Ramos (cell line): ENCODE data around the gene ARMC5.
"Not testable (repeated sequence)": the region's sequence is repeated elsewhere in the genome, so short reads cannot be mapped to it uniquely, and the experiment has no call there.

Experiments used
- in situ Hi-C: fragments of 300-500 bp; cut with MboI; formaldehyde crosslinking; loops from one replicate; pipeline ENCODE4 v1.14.3; 2022; ENCODE audit warnings: low sequenced_read_pairs; ENCODE audit not compliant: unreplicated experiment

Gene ARMC5

DNA sequence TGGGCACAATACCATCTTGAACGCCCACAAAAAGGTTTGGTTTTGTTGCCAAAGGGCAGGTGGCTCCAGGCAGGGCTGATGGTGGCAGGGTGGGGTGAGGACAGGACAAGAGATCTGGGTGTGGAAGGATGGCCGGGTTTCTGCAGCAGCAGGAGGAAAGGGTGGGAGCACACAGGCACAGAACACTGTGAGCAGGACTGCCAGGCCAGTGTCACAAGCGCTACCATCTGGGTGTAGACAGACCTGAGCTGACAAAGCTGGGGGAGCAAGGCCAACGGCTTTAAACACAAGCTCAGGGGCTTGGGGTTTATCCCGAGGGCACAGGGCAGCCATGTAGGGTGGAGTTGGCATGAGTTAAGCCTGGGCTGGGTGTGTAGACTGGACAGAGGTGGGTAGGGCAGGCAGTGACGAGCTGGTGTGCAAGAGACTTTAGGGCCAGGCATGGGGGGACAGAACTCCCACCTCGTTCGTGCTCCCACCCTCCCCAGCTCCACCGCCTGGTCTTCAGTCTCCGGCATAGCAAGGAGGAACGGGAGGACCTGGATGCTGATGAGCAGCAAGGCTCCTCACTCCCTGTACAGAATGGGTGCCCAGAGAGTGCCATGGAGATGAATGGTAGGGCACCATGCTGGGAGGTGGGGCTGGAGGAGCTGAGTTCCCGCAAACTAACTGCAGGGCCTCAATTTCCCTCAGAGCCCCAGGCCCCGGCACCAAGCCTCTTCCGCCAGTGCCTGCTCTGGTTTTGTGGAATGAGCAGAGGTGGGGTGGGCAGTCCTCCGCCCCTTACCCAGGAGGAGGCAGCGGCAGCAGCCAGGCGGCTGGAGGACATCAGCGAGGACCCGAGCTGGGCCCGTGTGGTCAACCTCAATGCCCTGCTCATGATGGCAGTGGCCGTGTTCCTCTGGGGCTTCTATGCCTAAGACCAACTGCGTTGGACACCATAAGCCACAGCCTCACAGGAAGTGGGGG, 30.6 kb downstream of the ARMC5 start:
- in situ Hi-C loops, result no loop called here

DNA sequence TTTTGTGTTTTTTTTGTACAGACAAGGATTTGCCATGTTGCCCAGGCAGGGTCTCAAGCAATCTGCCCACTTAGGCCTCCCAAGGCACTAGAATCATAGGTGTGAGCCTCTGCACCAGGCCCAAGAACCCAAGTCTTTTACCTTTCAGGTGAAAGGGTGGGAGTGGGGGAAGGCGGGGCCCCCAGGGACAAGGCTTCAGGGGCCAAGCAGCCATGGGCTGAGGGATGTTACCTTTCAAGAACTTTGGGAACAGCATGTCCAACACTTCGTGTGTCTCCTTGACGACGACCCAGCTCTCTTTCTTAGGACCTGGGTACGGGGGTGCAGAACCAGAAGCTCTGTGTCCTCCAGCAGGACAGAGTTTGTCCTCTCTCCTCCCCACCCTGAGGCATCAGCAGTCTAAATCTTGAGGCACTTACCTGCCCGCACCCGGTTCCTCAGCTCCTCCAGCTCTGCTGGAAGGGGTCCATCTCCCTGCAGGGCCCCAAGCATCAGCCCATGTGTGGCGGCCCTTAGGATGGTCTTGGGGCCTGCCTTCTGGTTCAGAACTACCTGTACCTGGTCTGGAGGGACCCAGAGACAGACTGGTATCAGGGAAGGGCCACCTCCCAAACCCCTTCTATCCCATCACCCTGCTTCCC, 32.6 kb downstream of the ARMC5 start:
- in situ Hi-C loops, result no loop called here

DNA sequence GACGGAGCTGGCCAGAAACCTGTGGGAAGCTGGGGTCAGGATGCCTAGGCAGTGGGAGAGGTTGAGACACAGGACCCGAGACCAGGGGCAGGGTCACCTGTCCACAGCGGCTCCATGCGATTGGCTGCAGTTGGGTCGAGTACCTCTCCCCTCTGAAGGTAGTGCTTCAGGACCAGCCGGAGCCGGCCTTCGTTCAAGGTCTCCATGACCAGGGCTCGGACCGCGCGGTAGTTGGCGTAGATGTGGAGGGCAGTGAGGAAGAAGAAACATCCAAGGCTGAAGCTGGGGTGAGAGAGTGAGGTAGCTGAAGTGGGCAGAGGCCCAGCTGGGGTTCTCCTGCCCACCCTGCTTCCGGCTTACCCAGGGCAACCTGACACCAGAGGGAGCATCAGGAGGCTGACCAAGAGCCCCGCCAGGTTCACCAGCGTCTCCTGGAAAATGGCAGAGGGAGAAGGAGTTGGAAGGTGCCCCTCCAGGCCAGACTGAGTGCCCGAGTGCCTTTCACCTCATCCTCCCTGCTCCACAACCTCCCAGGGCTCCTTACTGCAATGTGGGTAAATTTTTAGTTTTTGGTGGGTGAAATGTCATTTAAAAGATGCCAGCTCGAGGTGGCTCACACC, 34.3 kb downstream of the ARMC5 start:
- in situ Hi-C loops, result no loop called here

DNA sequence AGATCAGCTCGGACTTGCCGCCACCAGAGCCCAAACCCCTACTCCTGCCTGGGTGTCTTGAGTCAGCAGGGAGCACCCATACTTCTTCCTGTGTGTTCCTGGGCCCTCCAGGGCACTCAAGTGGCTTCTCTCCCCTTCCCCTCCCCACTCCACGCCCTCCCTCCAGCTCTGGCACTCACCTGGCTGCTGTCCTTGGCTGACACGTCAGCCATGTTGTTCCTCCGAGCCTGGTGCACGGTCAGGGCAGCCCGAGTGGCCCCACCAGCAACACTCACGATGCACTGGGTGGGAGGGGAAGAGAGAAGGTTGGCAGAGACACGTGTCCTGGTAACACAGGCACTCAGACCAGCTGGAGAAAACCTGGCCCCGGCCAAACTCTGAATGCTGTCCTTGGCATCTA, 37.4 kb downstream of the ARMC5 start:
- in situ Hi-C loops, result no loop called here

DNA sequence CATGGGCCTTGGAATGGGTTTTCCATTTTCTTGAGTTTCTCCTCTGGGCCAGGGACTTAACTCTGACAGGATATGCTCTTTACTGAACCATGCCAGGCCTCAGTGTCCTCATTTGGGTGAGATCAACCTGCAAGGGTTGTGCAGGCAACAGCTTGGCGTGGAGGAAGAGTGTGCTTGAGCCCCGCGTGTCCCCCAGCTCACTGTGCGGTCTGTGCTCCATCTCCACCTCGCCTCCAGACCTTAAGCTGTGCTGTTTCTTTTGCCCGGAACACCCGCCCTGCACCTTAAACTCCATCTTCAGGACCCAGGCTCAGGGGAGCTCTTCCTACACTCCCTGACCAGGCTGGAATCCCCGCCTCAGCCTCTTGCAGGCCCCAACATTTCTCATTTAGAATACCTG, 39.2 kb downstream of the ARMC5 start:
- in situ Hi-C loops, result no loop called here

DNA sequence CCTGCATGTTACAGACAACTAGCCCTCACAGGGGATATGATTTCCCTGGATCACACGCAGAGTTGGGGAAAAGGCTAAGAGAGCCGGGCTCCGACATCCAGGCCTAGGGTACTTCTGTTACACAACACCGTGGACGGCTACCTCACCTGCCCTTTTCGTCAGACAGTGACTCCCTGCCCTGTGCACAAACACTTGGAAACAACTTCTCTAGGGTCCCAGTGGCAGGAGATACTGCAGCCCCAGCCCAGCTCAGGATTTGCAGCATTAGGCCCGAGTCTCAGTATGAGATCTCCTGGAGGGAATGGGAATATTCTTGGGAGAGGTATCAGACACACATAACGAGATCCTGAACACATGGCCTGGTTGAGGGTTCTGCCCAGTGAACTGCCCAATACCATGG, 40.6 kb downstream of the ARMC5 start:
- in situ Hi-C loops, result no loop called here

DNA sequence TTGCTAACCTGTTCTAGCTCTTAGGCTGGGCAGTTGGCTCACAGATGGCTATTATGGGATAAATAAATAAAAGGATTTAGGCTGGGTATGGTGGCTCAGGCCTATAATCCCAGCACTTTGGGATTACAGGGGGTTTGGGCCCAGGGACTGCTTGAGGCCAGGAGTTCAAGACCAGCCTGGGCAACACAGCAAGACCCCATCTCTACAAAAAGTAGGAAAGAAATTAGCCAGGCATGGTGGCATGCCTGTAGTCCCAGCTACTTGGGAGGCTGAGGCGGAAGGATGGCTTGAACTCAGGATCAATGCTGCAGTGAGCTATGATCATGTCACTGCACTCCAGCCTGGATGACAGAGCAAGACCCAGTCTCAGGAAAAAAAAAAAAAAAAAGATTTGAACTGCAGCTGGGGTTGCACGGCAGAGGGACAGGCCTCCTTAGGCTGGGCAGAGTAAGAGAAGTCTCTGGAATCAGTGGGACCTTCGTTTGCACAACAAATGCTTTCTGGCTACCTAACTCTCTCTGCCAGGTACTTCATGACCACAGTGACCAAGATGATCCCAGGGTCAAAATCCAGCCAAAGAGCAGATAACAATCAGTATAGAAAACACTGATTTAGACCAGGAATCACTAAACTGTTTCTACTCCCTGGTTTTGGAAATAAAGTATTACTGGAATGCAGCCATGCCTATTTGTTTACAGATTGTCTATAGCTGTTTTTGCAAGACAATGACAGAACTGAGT, 42.1 kb downstream of the ARMC5 start:
- in situ Hi-C loops, result no loop called here

DNA sequence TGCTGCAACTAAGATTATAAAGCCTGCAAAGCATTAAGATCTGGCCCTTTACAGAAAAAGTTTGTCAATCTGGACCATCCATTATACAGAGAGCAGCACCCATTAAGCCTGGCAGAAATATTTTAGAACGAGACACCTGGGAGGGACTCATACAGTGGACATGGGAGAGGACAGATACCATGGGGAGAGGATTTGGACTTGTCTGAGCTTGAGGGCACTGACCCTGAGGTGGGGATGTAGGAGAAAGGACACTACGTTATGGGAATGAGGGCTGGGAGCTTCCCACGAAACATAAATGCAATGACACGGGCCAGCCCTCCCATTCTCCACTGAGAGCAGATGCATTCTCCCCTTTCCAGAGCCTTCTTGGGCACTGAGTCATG, 42.7 kb downstream of the ARMC5 start:
- in situ Hi-C loops, result no loop called here

DNA sequence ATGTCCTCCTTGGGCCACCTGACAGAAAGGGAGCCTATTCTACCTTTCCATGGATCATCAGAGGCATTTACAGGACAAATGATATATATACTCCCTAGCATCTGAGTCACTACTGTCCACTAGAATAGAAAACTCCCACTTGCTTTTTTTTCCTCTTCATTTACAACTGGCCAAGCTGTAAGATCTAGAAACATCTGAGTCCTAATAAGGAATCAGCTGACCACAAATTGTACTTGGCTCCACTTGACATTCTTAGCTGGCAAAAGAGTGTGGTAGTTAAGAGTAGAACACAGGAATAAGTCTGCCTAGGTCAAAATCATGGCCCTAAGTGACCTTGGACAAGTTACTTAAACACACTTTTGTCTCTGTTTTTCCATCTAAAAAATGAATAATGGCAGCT, 43.7 kb downstream of the ARMC5 start:
- in situ Hi-C loops, result no loop called here

DNA sequence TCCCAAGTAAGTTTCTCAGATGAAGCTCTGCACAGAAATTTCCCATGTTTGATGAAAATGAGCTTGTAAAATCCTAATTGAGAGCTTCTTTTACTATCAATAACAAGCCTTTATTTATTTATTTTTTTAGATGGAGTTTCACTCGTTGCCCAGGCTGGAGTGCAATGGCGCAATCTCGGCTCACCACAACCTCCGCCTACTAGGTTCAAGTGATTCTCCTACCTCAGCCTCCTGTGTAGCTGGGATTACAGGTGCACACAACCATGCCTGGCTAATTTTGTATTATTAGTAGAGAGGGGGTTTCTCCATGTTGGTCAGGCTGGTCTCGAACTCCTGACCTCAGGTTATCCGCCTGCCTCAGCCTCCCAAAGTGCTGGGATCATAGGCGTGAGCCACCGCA, 44.3 kb downstream of the ARMC5 start:
- in situ Hi-C loops, result not testable (repeated sequence)

DNA sequence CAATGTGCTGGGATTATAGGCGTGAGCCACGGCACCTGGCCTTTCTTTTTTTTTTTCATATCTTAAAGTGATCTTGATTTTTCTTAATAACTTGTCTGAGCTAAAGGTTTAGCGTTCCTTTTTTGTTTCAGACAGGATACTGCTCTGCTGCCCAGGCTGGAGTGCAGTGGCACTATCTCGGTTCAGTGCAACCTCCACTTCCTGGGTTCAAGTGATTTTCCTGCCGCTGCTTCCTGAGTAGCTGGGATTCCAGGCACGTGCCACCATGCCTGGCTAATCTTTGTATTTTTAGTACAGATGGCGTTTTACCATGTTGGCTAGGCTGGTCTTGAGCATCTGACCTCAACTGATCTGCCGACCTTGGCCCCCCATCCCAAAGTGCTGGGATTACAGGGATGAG, 44.9 kb downstream of the ARMC5 start:
- in situ Hi-C loops, result no loop called here

DNA sequence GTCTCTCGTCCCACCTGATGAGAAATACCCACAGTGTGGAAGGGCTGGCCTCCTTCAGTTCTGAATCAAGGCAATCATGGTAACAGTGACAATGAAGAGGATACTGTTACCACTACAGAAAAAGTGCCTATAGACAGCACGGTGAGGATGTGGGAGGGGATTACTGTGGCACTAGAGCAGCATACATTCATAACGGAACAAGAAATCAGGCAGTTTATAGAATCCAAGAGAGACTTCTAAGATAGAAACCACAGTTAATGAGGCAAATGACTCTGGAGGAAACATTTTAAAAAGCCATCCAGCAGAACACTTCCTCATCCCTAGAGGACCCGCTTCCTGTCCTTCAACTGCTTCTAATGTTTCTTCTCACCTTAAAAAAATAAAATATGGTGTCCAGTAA, 46.2 kb downstream of the ARMC5 start:
- in situ Hi-C loops, result no loop called here

DNA sequence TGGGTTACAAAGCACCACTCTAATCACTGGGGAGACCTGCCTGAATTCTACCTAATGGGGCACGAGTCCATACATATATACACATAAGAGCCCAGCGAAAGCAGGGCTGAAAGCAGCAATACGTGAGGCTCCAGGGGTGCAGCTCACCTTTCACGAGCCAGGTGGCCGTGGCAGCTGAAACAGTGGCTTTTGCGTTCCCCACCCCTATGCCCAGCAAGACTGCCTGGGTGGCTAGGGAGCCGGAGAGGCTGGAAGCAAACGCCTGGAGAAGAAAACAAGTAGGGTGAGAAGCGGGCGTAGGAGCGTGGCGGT, 48.3 kb downstream of the ARMC5 start:
- in situ Hi-C loops, result no loop called here

DNA sequence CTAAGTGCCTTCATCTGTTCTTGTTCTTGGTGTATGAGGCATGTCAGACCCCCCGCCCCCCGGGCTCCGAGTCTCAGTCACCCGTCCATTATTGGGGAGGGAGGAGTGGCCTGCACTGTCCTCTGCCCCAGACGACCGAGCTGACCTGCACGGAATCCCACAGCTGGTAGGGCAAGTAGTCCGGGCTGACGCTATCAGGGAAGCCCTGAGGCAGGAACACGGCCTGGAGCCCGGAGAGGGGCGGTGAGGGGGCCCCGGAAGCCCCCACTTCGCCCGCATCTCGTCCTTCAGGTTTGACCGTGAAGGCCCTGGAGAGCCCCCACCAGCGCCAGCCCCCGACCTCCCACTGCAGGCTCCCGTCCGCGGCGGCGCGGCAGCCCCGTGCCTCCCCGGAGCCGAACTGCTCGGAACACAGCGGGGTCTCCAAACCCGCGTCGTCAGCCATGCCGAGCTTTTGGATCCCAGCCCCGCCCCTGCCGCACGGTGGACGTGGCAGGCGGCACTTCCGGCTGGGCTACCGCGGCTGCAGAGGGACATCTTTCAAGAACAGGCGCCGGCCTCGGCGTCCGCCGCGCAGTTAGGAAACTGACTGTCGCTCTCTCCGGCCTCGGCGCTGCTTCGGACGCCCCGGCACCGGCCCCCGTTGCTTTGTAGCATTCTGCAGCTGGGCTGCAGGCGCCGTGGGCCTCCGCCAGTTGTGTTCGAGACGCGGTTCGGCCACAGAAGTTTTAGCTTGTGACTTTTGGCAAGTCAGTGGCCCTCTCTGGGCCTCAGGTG, 48.8 kb downstream of the ARMC5 start, which contains the start of gene RUSF1:
TSS of gene RUSF1 (minus strand) at position 463 of the 777 bp plus-strand sequence. CDS start at position 445, 18 bp downstream.
- in situ Hi-C loops, result no loop called here

DNA sequence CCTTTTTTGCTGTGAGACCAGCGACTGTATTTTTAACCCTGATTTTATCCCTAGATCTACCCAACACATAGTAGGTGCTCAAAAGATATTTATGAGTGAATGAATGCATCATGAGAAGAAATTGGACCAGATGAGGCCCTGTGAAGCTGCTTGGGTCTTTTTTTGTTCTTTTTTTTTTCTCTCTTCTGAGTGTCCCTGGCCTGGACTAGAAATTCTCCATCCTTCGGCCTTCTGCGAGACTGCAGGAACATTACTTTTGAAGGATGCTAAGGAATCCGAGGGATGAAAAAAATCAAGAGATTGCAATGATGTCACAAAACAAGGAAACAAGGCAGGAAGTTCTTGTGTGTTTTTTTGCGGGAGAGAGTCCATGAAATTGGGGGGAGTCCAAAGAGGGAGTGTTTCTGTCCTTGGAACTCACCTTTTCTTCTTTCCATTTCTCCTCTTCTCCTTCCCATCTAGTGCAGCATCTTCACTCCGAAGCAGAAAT, 49.5 kb downstream of the ARMC5 start:
- in situ Hi-C loops, result no loop called here

DNA sequence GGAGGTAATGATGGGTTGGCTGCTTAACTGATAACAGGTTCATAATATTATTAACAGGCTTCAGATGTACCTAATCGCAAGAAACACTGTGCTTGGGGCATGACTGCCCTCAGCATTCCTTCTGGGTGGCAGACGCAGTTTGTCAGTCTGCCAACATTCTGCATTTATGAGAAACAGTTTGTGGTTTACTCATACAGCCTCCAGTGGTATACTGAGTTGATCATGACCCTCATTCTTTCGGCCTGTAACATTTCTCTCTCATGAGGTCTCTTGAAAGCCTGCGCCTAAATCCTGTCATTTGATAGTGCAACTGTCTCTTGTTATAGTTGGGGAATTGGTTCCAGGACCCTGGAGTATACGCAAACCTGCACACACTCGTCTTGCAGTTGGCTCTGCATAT, 53.8 kb downstream of the ARMC5 start:
- in situ Hi-C loops, result no loop called here

DNA sequence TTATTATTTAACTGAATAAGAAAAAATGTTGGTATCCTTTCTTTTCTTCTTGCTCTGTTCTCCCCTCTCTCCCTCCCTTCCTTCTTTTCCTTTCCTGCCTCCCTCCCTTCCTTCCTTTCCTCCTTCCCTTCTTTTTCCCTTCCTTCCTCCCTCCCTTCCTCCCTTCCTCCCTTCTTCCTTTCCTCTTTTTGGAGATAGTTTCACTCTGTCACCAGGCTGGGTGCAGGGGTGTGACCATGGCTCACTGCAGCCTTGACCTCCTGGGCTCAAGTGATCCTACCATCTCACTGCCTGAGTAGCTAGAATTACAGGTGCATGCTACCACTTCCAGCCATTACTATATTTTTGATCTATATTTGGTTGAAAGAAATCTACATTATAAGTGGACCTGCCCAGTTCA, 54.6 kb downstream of the ARMC5 start:
- in situ Hi-C loops, result no loop called here
